Measurements from ENCODE around the gene GJD3.

DNA sequence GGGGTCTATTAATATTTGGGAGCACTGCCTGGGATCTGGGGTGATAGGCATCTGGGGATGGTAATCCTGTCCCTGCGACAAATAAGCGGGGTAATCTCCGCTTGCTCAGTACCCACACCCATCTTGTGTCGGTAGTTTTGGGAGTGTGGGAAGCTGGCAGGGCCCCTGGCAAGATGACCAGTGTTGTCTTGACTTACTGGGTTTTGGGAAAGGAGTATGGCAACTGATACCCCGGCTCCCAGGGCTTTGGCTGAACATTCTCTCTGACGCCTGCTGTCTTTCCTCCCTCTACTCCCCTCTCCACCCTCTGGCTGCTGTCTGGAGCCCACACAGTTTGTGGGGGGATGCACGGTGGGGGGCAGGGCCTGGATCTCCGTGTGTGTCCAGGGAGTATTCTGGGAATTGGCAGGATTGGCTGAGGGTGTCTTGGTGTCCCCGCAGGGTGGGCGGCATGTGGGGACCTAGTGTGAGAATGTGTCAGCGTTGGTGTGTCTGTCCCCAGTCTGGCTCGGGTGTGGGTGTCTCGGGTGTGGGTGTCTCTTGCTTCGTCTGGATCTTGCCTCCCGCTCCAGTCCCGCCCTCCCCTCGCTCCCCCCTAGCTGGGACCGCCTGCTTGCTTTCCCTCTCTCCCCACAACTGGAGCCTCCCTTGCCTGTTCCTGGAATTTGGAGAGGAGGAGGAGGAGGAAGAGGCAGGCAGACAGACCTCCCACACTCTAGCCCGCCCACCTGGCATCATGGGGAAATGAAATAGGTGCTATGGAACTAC lies 43.6 kb downstream of the GJD3 start:
- TF ChIP-seq CTCF (IDR thresholded peaks at IDR 0.05) (no peak), POLR2A (IDR thresholded peaks at IDR 0.05) (no peak)
